ENCODE results near the gene RUBCNL. TPM values are rescaled to one million over a fixed set of nuclear protein-coding genes. Genes with fewer than 3 reads are reported as not detected.

Gene RUBCNL
- total and polyA plus RNA-seq, 2 of the 4 experiments (the other 2 are of a cell fraction): 0.03 TPM; not detected in 1

DNA sequence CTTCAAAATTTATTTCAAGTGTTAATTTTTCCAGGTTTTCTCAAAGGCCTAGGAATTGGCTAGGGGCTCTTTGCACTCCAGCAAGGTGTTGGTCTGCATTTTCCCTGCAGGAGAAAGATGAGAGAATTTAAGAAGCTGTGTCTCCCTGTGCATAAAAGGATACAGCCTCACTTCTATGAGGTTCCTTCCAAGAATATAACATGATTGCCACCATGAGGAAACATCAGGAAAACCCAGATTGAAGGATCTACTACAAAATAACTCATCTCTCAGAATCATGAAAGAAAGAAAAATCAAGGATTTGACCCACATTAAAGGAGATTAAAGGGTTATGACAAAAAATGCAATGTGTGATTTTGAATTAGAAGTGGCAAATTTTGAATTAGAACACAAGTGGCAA lies 69.9 kb downstream of the RUBCNL start:
- CTCF ChIA-PET: no interaction called here
- in situ Hi-C loops (cut with MboI; ENCODE audit: low sequenced_read_pairs) (no loop called here), intact Hi-C loops (cut with micrococcal nuclease) (no loop called here)

More for the DNA sequence above, 69.9 kb downstream of the RUBCNL start:
- Histone ChIP-seq H2BK15ac (ENCODE audit: low read depth, low read length) (no peak overlapping the region), H2BK5ac (ENCODE audit: low read depth, low read length, poor library complexity, severe bottlenecking) (no peak overlapping the region), H4K20me1 (ENCODE audit: insufficient read depth, low read length) (no peaks in the 10 kb centered on the region), H3K36me3 (ENCODE audit: control insufficient read depth, insufficient read depth, low read length) (no peaks in the 10 kb centered on the region), H3K56ac (ENCODE audit: extremely low read depth, insufficient read depth, low read length) (no peak overlapping the region), H4K5ac (ENCODE audit: low read depth, low read length) (no peak overlapping the region), H3K23ac (ENCODE audit: low read depth, low read length) (no peak overlapping the region), H3K4me1 (ENCODE audit: control insufficient read depth, insufficient read depth, low read length) (no peaks in the 10 kb centered on the region), H2BK20ac (ENCODE audit: low read depth, low read length) (no peak overlapping the region), H2AFZ (replicated peaks; ENCODE audit: low read length, poor library complexity) (no peak overlapping the region), H3K27me3 (ENCODE audit: control insufficient read depth, insufficient read depth, low read length) (no peaks in the 10 kb centered on the region), H2AK9ac (replicated peaks; ENCODE audit: low read depth, low read length, poor library complexity) (no peak overlapping the region), H3K9ac (ENCODE audit: low read depth, low read length) (no peak overlapping the region), H4K91ac (ENCODE audit: insufficient read depth, low read depth, low read length) (no peak overlapping the region), H3K9me3 (ENCODE audit: control insufficient read depth, insufficient read depth, low read length) (no peaks in the 10 kb centered on the region), H3K4ac (ENCODE audit: low read depth, low read length) (no peak overlapping the region), H4K8ac (ENCODE audit: low read depth in 2 of 2, low read length in 2 of 2) (no peak overlapping the region), H3K27ac (ENCODE audit: insufficient read depth, low read length) (no peak overlapping the region), H3K9me1 (ENCODE audit: insufficient read depth, low read length) (no peaks in the 10 kb centered on the region), H3K18ac (ENCODE audit: low read depth, low read length) (no peak overlapping the region), H2AK5ac (ENCODE audit: low read depth, low read length) (no peak overlapping the region), H2BK120ac (ENCODE audit: low read depth, low read length) (no peak overlapping the region), H3K14ac (replicated peaks; ENCODE audit: low read depth, low read length) (no peak overlapping the region), H3K79me1 (ENCODE audit: low read depth in 1 of 2, low read length in 2 of 2) (no peaks in the 10 kb centered on the region), H3K4me2 (ENCODE audit: low read depth, low read length) (no peak overlapping the region), H3K4me3 (ENCODE audit: insufficient read depth, low read depth, low read length) (no peak overlapping the region)
- POLR2A ChIA-PET (ENCODE audit: unreplicated experiment): no interaction called here
- ATAC-seq (ENCODE audit: low read depth) (no peak), DNase-seq (no peak)
- TF ChIP-seq POLR2A (IDR thresholded peaks at IDR 0.05; ENCODE audit: low read depth, low read length): no peak
- no peak for TF ChIP-seq RCOR1 (IDR thresholded peaks at IDR 0.05; ENCODE audit: insufficient replicate concordance, low read length)
- TF ChIP-seq, protein P1, sequence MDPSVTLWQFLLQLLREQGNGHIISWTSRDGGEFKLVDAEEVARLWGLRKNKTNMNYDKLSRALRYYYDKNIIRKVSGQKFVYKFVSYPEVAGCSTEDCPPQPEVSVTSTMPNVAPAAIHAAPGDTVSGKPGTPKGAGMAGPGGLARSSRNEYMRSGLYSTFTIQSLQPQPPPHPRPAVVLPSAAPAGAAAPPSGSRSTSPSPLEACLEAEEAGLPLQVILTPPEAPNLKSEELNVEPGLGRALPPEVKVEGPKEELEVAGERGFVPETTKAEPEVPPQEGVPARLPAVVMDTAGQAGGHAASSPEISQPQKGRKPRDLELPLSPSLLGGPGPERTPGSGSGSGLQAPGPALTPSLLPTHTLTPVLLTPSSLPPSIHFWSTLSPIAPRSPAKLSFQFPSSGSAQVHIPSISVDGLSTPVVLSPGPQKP (IDR thresholded peaks at IDR 0.05; ENCODE audit: borderline replicate concordance, low read depth, low read length): no peak
- TF ChIP-seq MAZ (IDR thresholded peaks at IDR 0.05; ENCODE audit: borderline replicate concordance, low read depth, low read length): no peak
- TF ChIP-seq, protein P2, sequence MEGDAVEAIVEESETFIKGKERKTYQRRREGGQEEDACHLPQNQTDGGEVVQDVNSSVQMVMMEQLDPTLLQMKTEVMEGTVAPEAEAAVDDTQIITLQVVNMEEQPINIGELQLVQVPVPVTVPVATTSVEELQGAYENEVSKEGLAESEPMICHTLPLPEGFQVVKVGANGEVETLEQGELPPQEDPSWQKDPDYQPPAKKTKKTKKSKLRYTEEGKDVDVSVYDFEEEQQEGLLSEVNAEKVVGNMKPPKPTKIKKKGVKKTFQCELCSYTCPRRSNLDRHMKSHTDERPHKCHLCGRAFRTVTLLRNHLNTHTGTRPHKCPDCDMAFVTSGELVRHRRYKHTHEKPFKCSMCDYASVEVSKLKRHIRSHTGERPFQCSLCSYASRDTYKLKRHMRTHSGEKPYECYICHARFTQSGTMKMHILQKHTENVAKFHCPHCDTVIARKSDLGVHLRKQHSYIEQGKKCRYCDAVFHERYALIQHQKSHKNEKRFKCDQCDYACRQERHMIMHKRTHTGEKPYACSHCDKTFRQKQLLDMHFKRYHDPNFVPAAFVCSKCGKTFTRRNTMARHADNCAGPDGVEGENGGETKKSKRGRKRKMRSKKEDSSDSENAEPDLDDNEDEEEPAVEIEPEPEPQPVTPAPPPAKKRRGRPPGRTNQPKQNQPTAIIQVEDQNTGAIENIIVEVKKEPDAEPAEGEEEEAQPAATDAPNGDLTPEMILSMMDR (conservative IDR thresholded peaks at IDR 0.05; ENCODE audit: low read depth, low read length): no peak
- no peak for TF ChIP-seq CHD1 (IDR thresholded peaks at IDR 0.05; ENCODE audit: low read depth, low read length)
- TF ChIP-seq, protein P3, sequence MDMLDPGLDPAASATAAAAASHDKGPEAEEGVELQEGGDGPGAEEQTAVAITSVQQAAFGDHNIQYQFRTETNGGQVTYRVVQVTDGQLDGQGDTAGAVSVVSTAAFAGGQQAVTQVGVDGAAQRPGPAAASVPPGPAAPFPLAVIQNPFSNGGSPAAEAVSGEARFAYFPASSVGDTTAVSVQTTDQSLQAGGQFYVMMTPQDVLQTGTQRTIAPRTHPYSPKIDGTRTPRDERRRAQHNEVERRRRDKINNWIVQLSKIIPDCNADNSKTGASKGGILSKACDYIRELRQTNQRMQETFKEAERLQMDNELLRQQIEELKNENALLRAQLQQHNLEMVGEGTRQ (IDR thresholded peaks at IDR 0.05; ENCODE audit: low read depth, low read length): no peak
- no peak for TF ChIP-seq NFE2L2 (IDR thresholded peaks at IDR 0.05; ENCODE audit: low read depth, low read length)
- no peak for TF ChIP-seq BHLHE40 (IDR thresholded peaks at IDR 0.05; ENCODE audit: low read depth, low read length)
- TF ChIP-seq RFX5 (IDR thresholded peaks at IDR 0.05; ENCODE audit: low read depth, low read length): no peak
- TF ChIP-seq MXI1 (IDR thresholded peaks at IDR 0.05; ENCODE audit: borderline replicate concordance, low read depth, low read length): no peak
- no peak for TF ChIP-seq FOS (IDR thresholded peaks at IDR 0.05; ENCODE audit: low read depth, low read length)
- TF ChIP-seq SMC3 (IDR thresholded peaks at IDR 0.05; ENCODE audit: low read depth, low read length): no peak
- no peak for TF ChIP-seq MAFK (IDR thresholded peaks at IDR 0.05; ENCODE audit: low read depth, low read length)
- no peak for TF ChIP-seq CEBPB (IDR thresholded peaks at IDR 0.05; ENCODE audit: low read depth, low read length)
- no peak for TF ChIP-seq RAD21 (IDR thresholded peaks at IDR 0.05; ENCODE audit: low read length)
- dilution Hi-C loops (cut with HindIII; ENCODE audit: low sequenced_read_pairs, unreplicated experiment): no loop called here
- BruUV-seq (replicated peaks): no TSS peak

All from IMR-90 (cell line).